ENCODE data around the gene DBN1.
"Not testable (repeated sequence)": the region's sequence is repeated elsewhere in the genome, so short reads cannot be mapped to it uniquely, and the experiment has no call there.

DBN1 gene

GRCh38 chr5:177430140-177430951, 43.1 kb downstream of the DBN1 start:
- no peak for DNase-seq (ENCODE audit: low read depth, low spot score)

GRCh38 chr5:177429248-177430040, 44.0 kb downstream of the DBN1 start:
- peak; percentile 67 for DNase-seq (ENCODE audit: low read depth, low spot score)

GRCh38 chr5:177428574-177429217, 44.7 kb downstream of the DBN1 start:
- DNase-seq (ENCODE audit: low read depth, low spot score), result no peak

GRCh38 chr5:177427919-177428573, 45.4 kb downstream of the DBN1 start:
- DNase-seq (ENCODE audit: low read depth, low spot score), result no peak

- no peak for DNase-seq (ENCODE audit: low read depth, low spot score)
These were observed 46.1 kb downstream of the DBN1 start for GRCh38 chr5:177427211-177427822.

GRCh38 chr5:177426566-177427210, 46.7 kb downstream of the DBN1 start, which contains the start of gene GRK6:
Gene GRK6 (plus strand): TSS chr5:177426676. CDS start chr5:177426846, 170 bp downstream.
- DNase-seq (ENCODE audit: low read depth, low spot score), result no peak

GRCh38 chr5:177425801-177426565, 47.5 kb downstream of the DBN1 start:
- DNase-seq (ENCODE audit: low read depth, low spot score), result peak; percentile 100

- no peak for DNase-seq (ENCODE audit: low read depth, low spot score)
These were observed 48.1 kb downstream of the DBN1 start for GRCh38 chr5:177425196-177425800.

- no peak for DNase-seq (ENCODE audit: low read depth, low spot score)
These were observed 49.8 kb downstream of the DBN1 start for GRCh38 chr5:177423671-177424070.

GRCh38 chr5:177421062-177421798, 52.2 kb downstream of the DBN1 start:
- no peak for DNase-seq (ENCODE audit: low read depth, low spot score)

GRCh38 chr5:177420472-177420871, 53.0 kb downstream of the DBN1 start:
- DNase-seq (ENCODE audit: low read depth, low spot score), result not testable (repeated sequence)

- no peak for DNase-seq (ENCODE audit: low read depth, low spot score)
These were observed 54.4 kb downstream of the DBN1 start for GRCh38 chr5:177419046-177419445.

- not testable (repeated sequence) for DNase-seq (ENCODE audit: low read depth, low spot score)
These were observed 56.4 kb downstream of the DBN1 start for GRCh38 chr5:177417081-177417480.

GRCh38 chr5:177414481-177414880, 59.0 kb downstream of the DBN1 start:
- DNase-seq (ENCODE audit: low read depth, low spot score), result no peak

GRCh38 chr5:177412603-177413233, 60.7 kb downstream of the DBN1 start:
- no peak for DNase-seq (ENCODE audit: low read depth, low spot score)

- DNase-seq (ENCODE audit: low read depth, low spot score), result no peak
These were observed 62.9 kb downstream of the DBN1 start for GRCh38 chr5:177410575-177410974.

- DNase-seq (ENCODE audit: low read depth, low spot score), result no peak
These were observed 64.2 kb downstream of the DBN1 start, which contains the start of gene F12 for GRCh38 chr5:177409043-177409801. Gene F12 (minus strand): TSS chr5:177409564. CDS start chr5:177409527, 37 bp downstream.

Data from activated naive CD8-positive, alpha-beta T cell treated with anti-CD3 and anti-CD28 coated beads, Interleukin-2, amount 50 U/mL, for 16 hours (primary cell).